ENCODE results near the gene PAX1.

The PAX1 gene

DNA sequence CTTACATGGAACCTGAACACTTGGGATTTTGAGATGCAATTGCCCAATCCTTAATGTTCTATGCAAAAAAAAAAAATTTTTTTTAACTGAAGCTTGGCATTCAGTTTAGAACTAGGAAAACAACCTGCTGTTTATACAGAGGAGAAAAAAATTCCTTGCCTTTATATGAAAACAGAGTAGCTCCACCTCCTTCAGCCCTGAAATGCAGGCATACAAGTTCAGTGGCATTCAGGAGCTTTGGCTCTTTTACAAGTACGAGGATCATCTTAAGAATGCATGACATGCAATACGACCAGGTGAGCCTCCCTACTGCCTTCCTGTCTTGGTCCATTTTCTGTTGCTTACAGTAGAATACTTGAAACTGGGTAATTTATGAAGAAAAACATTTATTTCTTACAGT lies 20.4 kb downstream of the PAX1 start:
- TF ChIP-seq, protein P1, sequence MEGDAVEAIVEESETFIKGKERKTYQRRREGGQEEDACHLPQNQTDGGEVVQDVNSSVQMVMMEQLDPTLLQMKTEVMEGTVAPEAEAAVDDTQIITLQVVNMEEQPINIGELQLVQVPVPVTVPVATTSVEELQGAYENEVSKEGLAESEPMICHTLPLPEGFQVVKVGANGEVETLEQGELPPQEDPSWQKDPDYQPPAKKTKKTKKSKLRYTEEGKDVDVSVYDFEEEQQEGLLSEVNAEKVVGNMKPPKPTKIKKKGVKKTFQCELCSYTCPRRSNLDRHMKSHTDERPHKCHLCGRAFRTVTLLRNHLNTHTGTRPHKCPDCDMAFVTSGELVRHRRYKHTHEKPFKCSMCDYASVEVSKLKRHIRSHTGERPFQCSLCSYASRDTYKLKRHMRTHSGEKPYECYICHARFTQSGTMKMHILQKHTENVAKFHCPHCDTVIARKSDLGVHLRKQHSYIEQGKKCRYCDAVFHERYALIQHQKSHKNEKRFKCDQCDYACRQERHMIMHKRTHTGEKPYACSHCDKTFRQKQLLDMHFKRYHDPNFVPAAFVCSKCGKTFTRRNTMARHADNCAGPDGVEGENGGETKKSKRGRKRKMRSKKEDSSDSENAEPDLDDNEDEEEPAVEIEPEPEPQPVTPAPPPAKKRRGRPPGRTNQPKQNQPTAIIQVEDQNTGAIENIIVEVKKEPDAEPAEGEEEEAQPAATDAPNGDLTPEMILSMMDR (IDR thresholded peaks at IDR 0.05; ENCODE audit: low read depth, low read length, missing control alignments): no peak
- no peak for DNase-seq (ENCODE audit: low read depth)
- in situ Hi-C loops (cut with HindIII; ENCODE audit: low sequenced_read_pairs): no loop called here
- no peak overlapping the region for H3K4me3 ChIP-seq (ENCODE audit: low read depth, low read length)

DNA sequence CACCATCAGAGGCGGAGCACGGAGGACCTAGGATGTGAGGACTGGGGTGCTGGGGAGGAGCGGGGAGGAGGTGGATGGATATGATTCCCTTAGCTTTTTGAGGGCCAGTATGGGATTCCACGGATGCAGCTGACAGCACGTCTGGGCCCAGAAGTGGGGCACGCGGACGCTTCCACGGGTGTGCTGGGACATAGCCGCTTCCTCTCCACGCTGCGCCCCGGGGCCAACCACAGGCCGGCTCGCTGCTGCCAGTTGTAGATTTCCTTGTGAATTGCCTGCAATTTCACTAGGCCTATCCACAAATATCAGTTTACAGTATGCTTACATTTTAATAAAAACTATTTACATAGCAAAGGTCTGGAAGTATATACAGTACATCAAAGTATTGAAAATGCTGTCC lies 23.9 kb downstream of the PAX1 start:
- in situ Hi-C loops (cut with HindIII; ENCODE audit: low sequenced_read_pairs): no loop called here
- no peak for DNase-seq (ENCODE audit: low read depth)
- H3K4me3 ChIP-seq (ENCODE audit: low read depth, low read length): no peak overlapping the region
- TF ChIP-seq, protein P1 (IDR thresholded peaks at IDR 0.05; ENCODE audit: low read depth, low read length, missing control alignments): no peak

DNA sequence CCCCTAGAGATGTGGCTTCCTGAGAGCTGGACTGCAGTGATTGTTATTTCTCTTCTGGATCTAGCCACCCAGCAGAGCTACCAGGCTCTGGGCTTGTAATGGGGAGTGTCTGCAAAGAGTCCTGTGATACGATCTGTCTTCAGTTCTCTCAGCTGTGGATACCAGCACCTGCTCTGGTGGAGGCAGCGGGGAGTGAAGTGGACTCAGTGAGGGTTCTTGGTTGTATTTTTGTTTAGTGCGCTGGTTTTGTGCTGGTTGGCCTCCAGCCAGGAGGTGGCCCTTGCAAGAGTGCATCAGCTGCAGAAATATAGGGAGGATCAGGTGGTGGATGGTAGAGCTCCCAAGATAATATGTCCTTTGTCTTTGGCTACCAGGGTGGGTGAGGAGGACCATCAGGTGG lies 33.7 kb downstream of the PAX1 start:
- in situ Hi-C loops (cut with HindIII; ENCODE audit: low sequenced_read_pairs): no loop called here

GRCh38 chr20:21739682-21740081 lies 34.2 kb downstream of the PAX1 start:
- in situ Hi-C loops (cut with HindIII; ENCODE audit: low sequenced_read_pairs): no loop called here
- H3K4me3 ChIP-seq (ENCODE audit: low read depth, low read length): no peak overlapping the region
- TF ChIP-seq, protein P1 (IDR thresholded peaks at IDR 0.05; ENCODE audit: low read depth, low read length, missing control alignments): no peak
- no peak for DNase-seq (ENCODE audit: low read depth)

More for the DNA sequence above, 33.7 kb downstream of the PAX1 start:
- no peak for DNase-seq (ENCODE audit: low read depth)
- H3K4me3 ChIP-seq (ENCODE audit: low read depth, low read length): no peak overlapping the region
- TF ChIP-seq, protein P1 (IDR thresholded peaks at IDR 0.05; ENCODE audit: low read depth, low read length, missing control alignments): no peak

DNA sequence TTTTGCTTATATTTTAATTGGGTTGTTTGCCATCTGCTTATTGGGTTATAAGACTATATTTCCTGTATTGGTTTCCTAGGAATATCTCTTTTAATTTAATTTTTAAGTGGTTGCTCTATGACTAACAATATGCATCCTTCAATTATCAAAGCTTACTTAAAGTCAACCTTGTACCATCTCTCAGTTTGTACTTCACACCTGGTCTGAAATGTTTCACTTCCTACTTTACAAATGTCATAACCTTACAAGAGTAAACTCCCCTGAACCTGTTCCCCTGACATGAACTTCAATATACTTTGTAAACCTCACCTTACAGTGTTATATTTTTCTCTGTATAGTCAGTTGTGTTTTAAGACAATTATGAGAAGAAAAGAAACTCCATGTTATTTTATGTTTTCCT lies 35.8 kb downstream of the PAX1 start:
- in situ Hi-C loops (cut with HindIII; ENCODE audit: low sequenced_read_pairs): no loop called here
- TF ChIP-seq, protein P1 (IDR thresholded peaks at IDR 0.05; ENCODE audit: low read depth, low read length, missing control alignments): no peak
- H3K4me3 ChIP-seq (ENCODE audit: low read depth, low read length): no peak overlapping the region
- no peak for DNase-seq (ENCODE audit: low read depth)

DNA sequence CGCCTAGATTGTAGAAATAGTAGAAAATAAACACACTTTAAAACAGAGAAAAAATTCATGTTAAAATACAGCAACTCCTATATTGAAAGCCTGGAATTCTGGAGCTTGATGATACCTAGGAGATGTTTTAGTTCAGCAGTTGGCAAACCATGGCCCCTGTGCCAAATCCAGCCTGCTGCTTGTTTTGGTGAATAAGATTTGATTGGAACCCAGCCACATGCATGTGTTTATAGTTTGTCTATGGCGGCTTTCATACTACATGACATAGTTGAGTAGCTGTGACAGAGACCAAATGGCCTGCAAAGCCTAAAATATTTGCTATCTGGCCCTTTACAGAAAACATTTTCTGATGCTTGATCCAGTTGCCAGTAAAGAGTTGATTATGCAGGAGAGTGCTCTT lies 57.2 kb downstream of the PAX1 start:
- in situ Hi-C loops (cut with HindIII; ENCODE audit: low sequenced_read_pairs): no loop called here
- TF ChIP-seq, protein P1 (IDR thresholded peaks at IDR 0.05; ENCODE audit: low read depth, low read length, missing control alignments): no peak
- no peak for DNase-seq (ENCODE audit: low read depth)

More for the DNA sequence above, 57.2 kb downstream of the PAX1 start:
- no peak overlapping the region for H3K4me3 ChIP-seq (ENCODE audit: low read depth, low read length)

Data from astrocyte of the cerebellum (primary cell).